Right renal cortex interstitium (tissue), 3 donors: Measurements from ENCODE around the gene ZNF268. TPM values are rescaled to one million over a fixed set of nuclear protein-coding genes. Genes with fewer than 3 reads are reported as not detected.

Experiments used
- DNase-seq, 3 donors: peaks; one replicate each; pipeline ENCODE4 v3.0.0-alpha.2; 2013; ENCODE audit warnings: low read depth in 3 of 3, low spot score in 2 of 3
- polyA plus RNA-seq, 3 donors: library from polyadenylated mRNA; unstranded; fragments of 120-200 nt; gene quantifications; one replicate each; pipeline ENCODE4 v1.2.1, GENCODE V29; 2013; ENCODE audit not compliant: insufficient read length in 3 of 3

The ZNF268 gene
- polyA plus RNA-seq, result 10 to 100 TPM; 34.2 to 43.9 (median 40.6) TPM

DNA sequence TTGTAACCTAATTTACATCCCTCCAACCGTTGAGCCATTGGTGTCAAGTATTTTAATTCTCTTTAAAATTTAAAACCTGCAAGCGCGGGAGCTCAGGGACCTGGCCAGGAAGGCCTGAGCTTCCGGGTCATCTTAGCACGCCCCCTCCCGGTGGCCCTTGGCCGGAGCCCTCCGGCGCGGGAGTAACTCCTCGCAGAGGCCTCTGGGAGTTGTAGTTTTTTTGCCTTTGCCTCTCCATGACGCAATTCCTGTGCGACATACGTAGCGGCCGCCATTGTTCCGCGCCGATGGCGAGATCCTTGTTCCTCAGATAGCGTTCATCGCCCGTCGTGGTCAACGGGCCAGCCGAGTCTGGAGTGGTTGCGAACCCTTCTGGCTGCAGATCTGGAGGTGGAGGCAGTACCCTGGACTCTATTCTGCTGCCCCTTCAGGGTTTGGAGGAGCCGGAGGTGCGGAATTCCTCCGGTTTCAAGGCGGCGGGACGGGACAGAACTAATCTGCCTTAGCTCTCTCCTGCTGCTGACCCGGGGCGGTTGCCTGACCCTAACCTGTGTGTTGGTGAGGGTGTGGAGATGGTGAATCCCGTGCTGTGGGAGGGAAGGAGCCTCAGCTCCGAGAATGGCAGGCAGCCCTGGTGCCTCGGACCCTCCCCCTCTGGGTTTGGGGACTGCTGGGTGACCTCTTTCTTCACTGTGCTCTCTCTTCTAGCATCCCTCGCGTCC is at the start of gene ZNF268:
ZNF268 (plus strand) TSS at position 258 of the 722 bp plus-strand sequence. CDS start 503 bp downstream, outside the sequence.
- DNase-seq, result peak; percentile 80 to 92 (median 89)

DNA sequence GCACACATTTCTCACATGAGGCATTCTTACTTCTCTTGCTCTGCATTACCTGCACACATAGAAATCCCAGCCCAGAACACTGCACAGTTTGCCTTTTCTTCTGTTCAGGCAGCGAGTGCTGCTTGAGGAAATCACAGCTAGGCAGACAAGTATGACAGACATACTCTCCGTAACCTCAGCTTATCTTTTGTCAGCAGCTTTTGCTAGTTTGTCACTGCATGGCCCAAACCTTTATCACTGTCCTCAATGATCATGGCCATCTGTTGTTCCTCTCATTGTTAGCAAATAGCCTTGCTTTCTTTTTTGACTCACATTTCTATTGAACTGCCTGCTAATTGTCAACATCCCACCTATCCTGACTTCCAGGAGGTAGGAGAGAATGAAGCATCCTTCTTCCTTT is 45.5 kb upstream of the ZNF268 start:
- no peak for DNase-seq

GRCh38 chr12:133145981-133146380 is 35.3 kb upstream of the ZNF268 start:
- no peak for DNase-seq

DNA sequence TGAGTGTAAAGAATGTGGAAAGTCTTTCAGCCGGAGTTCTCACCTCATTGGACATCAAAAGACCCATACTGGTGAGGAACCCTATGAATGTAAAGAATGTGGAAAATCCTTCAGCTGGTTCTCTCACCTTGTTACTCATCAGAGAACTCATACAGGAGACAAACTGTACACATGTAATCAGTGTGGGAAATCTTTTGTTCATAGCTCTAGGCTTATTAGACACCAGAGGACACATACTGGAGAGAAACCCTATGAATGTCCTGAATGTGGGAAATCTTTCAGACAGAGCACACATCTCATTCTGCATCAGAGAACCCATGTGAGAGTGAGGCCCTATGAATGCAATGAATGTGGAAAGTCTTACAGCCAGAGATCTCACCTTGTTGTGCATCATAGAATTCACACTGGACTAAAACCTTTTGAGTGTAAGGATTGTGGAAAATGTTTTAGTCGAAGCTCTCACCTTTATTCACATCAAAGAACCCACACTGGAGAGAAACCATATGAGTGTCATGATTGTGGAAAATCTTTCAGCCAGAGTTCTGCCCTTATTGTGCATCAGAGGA is 25.1 kb upstream of the ZNF268 start:
- DNase-seq, result no peak

GRCh38 chr12:133165776-133166175 is 15.5 kb upstream of the ZNF268 start:
- no peak for DNase-seq

- DNase-seq, result no peak
These were observed 8.8 kb upstream of the ZNF268 start for GRCh38 chr12:133172491-133172890.

DNA sequence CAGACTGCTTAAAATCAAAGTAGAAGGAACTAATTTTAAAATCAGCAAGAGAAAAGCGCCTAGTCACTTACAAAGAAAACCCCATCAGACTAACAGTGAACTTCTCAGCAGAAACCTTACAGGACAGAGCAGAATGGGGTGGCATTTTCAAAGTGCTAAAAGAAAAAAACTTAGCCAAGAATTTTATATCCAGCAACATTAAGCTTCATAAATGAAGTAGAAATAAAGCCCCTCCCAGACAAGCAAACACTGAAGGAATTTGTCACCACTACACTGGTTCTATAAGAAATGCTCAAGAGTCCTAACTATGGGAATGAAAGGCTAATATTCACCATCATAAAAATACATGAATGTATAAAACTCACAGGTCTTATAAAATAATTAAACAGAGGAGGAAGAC is 6.4 kb upstream of the ZNF268 start:
- DNase-seq, result no peak

DNA sequence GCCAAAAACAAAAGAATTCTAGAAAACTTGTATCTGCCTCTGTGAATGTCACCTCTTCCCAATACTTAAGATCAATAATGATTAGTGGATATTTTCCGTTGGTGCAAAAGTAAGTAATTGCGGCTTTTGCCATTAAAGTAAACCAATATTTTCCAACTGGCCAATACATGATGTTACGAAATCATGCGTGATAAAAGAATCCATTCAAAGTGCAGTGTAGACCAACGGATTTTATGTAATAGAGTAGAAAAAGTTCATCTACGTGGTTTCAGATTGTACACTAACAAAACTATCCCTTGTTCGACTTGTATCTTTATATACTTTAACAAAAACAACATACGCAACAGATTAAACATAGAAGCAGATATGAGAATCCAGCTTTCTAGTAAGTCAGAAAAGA is 626 bp upstream of the ZNF268 start:
- no peak for DNase-seq

DNA sequence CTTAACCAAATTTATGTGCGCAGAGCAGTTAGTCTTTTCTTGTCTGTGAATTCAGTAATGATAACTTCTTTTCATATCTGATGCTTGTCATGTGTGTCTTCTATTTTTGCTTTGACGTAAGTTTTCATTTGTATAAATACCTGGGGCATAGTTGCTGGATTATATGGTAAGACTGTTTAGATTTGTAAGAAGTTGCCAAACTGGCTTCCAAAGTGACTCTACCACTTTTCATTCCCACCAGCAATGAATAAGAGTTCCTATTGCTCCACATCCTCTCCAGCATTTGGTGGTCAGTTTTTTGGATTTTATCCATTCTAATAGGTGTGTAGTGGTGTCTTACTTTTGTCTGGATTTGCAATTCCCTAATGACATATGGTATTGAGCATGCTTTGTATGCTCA is 8.9 kb downstream of the ZNF268 start:
- no peak for DNase-seq

GRCh38 chr12:133192847-133193246 is 11.6 kb downstream of the ZNF268 start:
- DNase-seq, result no peak

DNA sequence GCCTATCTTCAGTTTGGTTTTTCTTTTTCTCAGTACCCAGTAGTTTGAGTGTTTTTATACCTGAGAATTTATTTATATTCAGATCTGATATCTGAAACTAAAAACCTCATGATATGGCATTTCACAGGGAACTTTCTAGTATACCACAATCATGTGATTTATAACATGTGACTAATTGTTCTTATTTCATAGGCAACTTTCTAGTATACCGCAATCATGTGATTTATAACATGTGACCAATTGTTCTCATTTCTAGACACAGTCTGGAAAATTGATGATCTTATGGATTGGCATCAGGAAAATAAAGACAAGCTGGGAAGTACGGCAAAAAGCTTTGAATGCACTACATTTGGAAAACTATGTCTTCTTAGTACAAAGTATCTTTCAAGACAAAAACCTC is 20.6 kb downstream of the ZNF268 start:
- DNase-seq, result no peak

DNA sequence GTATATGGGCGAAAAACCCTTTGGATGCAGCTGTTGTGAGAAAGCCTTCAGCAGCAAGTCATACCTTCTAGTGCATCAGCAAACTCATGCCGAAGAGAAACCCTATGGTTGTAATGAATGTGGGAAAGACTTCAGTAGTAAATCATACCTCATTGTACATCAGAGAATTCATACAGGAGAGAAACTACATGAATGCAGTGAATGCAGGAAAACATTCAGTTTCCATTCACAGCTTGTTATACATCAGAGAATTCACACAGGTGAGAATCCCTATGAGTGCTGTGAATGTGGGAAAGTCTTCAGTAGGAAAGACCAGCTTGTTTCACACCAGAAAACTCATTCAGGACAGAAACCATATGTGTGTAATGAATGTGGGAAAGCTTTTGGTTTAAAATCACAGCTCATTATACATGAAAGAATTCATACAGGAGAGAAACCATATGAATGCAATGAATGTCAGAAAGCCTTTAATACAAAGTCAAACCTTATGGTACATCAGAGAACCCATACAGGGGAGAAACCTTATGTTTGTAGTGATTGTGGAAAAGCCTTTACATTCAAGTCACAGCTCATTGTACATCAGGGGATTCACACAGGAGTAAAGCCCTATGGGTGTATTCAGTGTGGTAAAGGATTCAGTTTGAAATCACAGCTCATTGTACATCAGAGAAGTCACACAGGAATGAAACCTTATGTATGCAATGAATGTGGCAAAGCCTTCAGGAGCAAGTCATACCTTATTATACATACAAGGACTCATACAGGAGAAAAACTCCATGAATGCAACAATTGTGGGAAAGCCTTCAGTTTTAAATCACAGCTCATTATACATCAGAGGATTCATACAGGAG is 21.4 kb downstream of the ZNF268 start:
- no peak for DNase-seq

DNA sequence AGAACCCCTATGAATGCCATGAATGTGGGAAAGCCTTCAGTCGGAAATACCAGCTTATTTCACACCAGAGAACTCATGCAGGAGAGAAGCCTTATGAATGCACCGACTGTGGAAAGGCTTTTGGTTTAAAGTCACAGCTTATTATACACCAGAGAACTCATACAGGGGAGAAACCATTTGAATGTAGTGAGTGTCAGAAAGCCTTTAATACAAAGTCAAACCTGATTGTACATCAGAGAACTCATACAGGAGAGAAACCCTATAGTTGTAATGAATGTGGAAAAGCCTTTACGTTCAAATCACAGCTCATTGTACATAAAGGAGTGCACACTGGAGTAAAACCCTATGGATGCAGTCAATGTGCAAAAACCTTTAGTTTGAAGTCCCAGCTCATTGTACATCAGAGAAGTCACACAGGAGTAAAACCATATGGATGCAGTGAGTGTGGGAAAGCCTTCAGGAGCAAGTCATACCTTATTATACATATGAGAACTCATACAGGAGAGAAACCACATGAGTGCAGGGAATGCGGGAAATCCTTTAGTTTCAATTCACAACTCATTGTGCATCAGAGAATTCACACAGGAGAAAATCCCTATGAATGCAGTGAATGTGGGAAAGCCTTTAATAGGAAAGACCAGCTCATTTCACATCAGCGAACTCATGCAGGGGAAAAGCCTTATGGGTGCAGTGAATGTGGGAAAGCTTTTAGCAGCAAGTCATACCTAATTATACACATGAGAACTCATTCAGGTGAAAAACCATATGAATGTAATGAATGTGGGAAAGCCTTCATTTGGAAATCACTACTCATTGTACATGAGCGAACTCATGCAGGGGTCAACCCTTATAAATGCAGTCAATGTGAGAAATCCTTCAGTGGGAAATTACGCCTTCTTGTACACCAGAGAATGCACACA is 22.3 kb downstream of the ZNF268 start:
- DNase-seq, result no peak

DNA sequence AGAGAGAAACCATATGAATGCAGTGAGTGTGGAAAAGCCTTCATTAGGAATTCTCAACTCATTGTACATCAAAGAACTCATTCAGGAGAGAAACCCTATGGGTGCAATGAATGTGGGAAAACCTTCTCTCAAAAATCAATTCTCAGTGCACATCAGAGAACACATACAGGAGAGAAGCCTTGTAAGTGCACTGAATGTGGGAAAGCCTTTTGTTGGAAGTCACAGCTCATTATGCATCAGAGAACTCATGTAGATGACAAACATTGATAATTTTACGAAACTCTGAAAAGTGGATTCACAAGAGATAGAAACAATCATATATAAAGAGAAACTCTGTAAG is 22.9 kb downstream of the ZNF268 start:
- DNase-seq, result no peak

DNA sequence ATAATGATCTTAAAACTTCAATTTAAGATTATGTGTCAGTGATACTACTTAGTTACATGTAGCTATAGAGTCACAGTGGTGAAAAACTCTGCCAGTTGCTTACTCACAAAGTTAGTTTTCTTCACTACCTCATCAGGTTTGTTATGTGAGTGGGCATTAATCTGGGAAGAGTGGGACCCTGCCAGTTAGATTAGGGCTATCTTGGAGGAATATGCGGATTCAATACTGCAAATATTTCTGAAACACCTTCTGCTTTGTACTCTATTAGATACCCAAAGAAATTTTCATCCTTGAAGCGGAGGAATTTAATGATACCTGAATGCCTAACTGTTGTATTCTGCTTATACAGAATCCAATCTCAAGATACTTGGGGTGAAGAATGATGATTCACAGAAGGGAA is 25.1 kb downstream of the ZNF268 start:
- no peak for DNase-seq

- no peak for DNase-seq
These were observed 34.4 kb downstream of the ZNF268 start for GRCh38 chr12:133215724-133216123.

DNA sequence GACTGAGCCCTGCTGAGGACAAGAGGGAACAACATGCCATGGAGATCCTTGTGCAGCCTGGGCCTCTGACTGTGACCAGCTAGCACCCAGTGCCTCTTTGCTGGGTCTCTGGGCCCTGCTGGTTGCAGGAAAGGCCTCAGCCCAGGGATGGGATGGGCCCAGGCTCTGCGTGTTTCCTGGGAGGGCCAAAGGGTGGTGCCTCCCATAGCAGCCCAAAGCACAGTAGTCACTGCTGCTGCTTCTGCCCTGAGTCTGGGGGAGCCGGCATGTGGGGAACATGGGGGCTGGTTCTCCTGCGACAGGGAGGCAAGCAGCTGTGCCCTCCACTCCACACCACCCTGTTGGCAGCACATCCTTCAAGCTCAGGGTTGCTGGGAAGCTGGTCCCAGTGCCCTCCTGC is 35.9 kb downstream of the ZNF268 start:
- DNase-seq, result no peak

DNA sequence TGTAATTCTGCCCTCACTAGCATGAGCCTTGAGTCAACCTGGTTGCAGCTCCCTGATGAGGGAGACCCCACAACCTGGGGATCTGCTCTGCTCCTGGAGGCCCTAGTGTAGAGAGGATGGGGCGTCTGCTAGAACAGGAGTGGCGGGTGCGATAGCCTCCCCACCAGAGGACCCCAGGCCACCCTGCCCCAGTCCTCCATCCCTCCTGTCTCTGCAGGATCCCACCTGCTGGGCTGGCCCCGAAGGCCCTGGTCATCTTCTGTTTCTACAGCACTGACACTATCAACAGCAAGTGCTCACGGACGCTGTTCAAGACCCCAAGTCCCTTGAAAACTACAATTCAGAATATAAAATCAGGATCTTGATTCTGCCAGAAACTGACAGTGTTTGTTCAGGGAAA is 39.2 kb downstream of the ZNF268 start:
- no peak for DNase-seq

- DNase-seq, result no peak
These were observed 39.9 kb downstream of the ZNF268 start for GRCh38 chr12:133221241-133221640.

GRCh38 chr12:133222211-133222610 is 40.9 kb downstream of the ZNF268 start:
- no peak for DNase-seq

- no peak for DNase-seq
These were observed 44.2 kb downstream of the ZNF268 start for GRCh38 chr12:133225527-133225926.
